GM12892 (cell line): ENCODE data around the gene KCNA5.

Source experiments
- POLR2A ChIP-seq: IDR thresholded peaks from 2 replicates; pipeline ENCODE4 v1.6.1; 2011; ENCODE audit warnings: low read depth, low read length, control low read depth
- POLR2AphosphoS5 ChIP-seq: IDR thresholded peaks from 2 replicates; pipeline ENCODE4 v1.6.1; 2011; ENCODE audit warnings: low read depth, low read length, control low read depth
- TAF1 ChIP-seq: IDR thresholded peaks from 2 replicates; pipeline ENCODE4 v1.6.1; 2011; ENCODE audit warnings: low read depth, mild to moderate bottlenecking, control low read depth, low read length, borderline replicate concordance

GRCh38 chr12:5073054-5073453 is 29.4 kb downstream of the KCNA5 start:
- TF ChIP-seq POLR2A (no peak), POLR2AphosphoS5 (no peak), TAF1 (no peak)
